ENCODE data around the gene SCUBE2.

SCUBE2 gene

GRCh38 chr11:9089636-9090035 lies 1.8 kb downstream of the SCUBE2 start:
- Histone ChIP-seq H3K9me3 (ENCODE audit: control insufficient read depth, insufficient read depth, low read depth, low read length) (no peaks in the 10 kb centered on the region), H3K27me3 (ENCODE audit: control insufficient read depth, insufficient read depth, low read length) (peaks cover 56% of the 10 kb centered on the region), H3K27ac (ENCODE audit: low read depth, low read length) (no peak overlapping the region), H3K4me1 (ENCODE audit: control insufficient read depth, insufficient read depth, low read length) (peaks cover 5% of the 10 kb centered on the region), H3K4me3 (ENCODE audit: low read depth, low read length) (no peak overlapping the region), H3K36me3 (ENCODE audit: control insufficient read depth, insufficient read depth, low read length) (no peaks in the 10 kb centered on the region), H3K9ac (ENCODE audit: low read length) (no peak overlapping the region)

GRCh38 chr11:9089061-9089460 lies 2.3 kb downstream of the SCUBE2 start:
- Histone ChIP-seq H3K9ac (ENCODE audit: low read length) (no peak overlapping the region), H3K9me3 (ENCODE audit: control insufficient read depth, insufficient read depth, low read depth, low read length) (no peaks in the 10 kb centered on the region), H3K27me3 (ENCODE audit: control insufficient read depth, insufficient read depth, low read length) (peaks cover 56% of the 10 kb centered on the region), H3K27ac (ENCODE audit: low read depth, low read length) (no peak overlapping the region), H3K36me3 (ENCODE audit: control insufficient read depth, insufficient read depth, low read length) (no peaks in the 10 kb centered on the region), H3K4me1 (ENCODE audit: control insufficient read depth, insufficient read depth, low read length) (peaks cover 5% of the 10 kb centered on the region), H3K4me3 (ENCODE audit: low read depth, low read length) (no peak overlapping the region)

- no peak overlapping the region for H3K9ac ChIP-seq (ENCODE audit: low read length)
- no peaks in the 10 kb centered on the region for H3K9me3 ChIP-seq (ENCODE audit: control insufficient read depth, insufficient read depth, low read depth, low read length)
- no peak overlapping the region for H3K4me3 ChIP-seq (ENCODE audit: low read depth, low read length)
- H3K4me1 ChIP-seq (ENCODE audit: control insufficient read depth, insufficient read depth, low read length): 0 out of 2 replicates have a peak, but pooled peaks cover 3% of the 10 kb centered on the region
- no peaks in the 10 kb centered on the region for H3K36me3 ChIP-seq (ENCODE audit: control insufficient read depth, insufficient read depth, low read length)
- peaks cover 3% of the 10 kb centered on the region; the same call in 1 of the 2 replicates for H3K27me3 ChIP-seq (ENCODE audit: control insufficient read depth, insufficient read depth, low read length)
- H3K27ac ChIP-seq (ENCODE audit: low read depth, low read length): no peak overlapping the region
Measured at GRCh38 chr11:9082575-9082974, 8.8 kb downstream of the SCUBE2 start.

- H3K4me3 ChIP-seq (ENCODE audit: low read depth, low read length): no peak overlapping the region
- 0 out of 2 replicates have a peak, but pooled peaks cover 3% of the 10 kb centered on the region for H3K4me1 ChIP-seq (ENCODE audit: control insufficient read depth, insufficient read depth, low read length)
- H3K9ac ChIP-seq (ENCODE audit: low read length): no peak overlapping the region
- H3K27ac ChIP-seq (ENCODE audit: low read depth, low read length): no peak overlapping the region
- no peaks in the 10 kb centered on the region for H3K36me3 ChIP-seq (ENCODE audit: control insufficient read depth, insufficient read depth, low read length)
- H3K9me3 ChIP-seq (ENCODE audit: control insufficient read depth, insufficient read depth, low read depth, low read length): no peaks in the 10 kb centered on the region
- no peaks in the 10 kb centered on the region for H3K27me3 ChIP-seq (ENCODE audit: control insufficient read depth, insufficient read depth, low read length)
Measured at GRCh38 chr11:9081153-9081552, 10.2 kb downstream of the SCUBE2 start.

GRCh38 chr11:9078113-9079086 lies 13.0 kb downstream of the SCUBE2 start:
- Histone ChIP-seq H3K36me3 (ENCODE audit: control insufficient read depth, insufficient read depth, low read length) (no peaks in the 10 kb centered on the region), H3K27me3 (ENCODE audit: control insufficient read depth, insufficient read depth, low read length) (no peaks in the 10 kb centered on the region), H3K4me1 (ENCODE audit: control insufficient read depth, insufficient read depth, low read length) (0 out of 2 replicates have a peak, but pooled peaks cover 3% of the 10 kb centered on the region), H3K9ac (ENCODE audit: low read length) (no peak overlapping the region), H3K9me3 (ENCODE audit: control insufficient read depth, insufficient read depth, low read depth, low read length) (no peaks in the 10 kb centered on the region), H3K4me3 (ENCODE audit: low read depth, low read length) (no peak overlapping the region), H3K27ac (ENCODE audit: low read depth, low read length) (no peak overlapping the region)

- no peaks in the 10 kb centered on the region for H3K9me3 ChIP-seq (ENCODE audit: control insufficient read depth, insufficient read depth, low read depth, low read length)
- no peak overlapping the region for H3K9ac ChIP-seq (ENCODE audit: low read length)
- no peaks in the 10 kb centered on the region for H3K36me3 ChIP-seq (ENCODE audit: control insufficient read depth, insufficient read depth, low read length)
- no peaks in the 10 kb centered on the region for H3K27me3 ChIP-seq (ENCODE audit: control insufficient read depth, insufficient read depth, low read length)
- no peak overlapping the region for H3K4me3 ChIP-seq (ENCODE audit: low read depth, low read length)
- no peak overlapping the region for H3K27ac ChIP-seq (ENCODE audit: low read depth, low read length)
- H3K4me1 ChIP-seq (ENCODE audit: control insufficient read depth, insufficient read depth, low read length): 0 out of 2 replicates have a peak, but pooled peaks cover 3% of the 10 kb centered on the region
Measured at GRCh38 chr11:9077164-9077563, 14.2 kb downstream of the SCUBE2 start.

GRCh38 chr11:9076661-9077060 lies 14.7 kb downstream of the SCUBE2 start:
- Histone ChIP-seq H3K27me3 (ENCODE audit: control insufficient read depth, insufficient read depth, low read length) (no peaks in the 10 kb centered on the region), H3K36me3 (ENCODE audit: control insufficient read depth, insufficient read depth, low read length) (no peaks in the 10 kb centered on the region), H3K9ac (ENCODE audit: low read length) (no peak overlapping the region), H3K27ac (ENCODE audit: low read depth, low read length) (no peak overlapping the region), H3K4me3 (ENCODE audit: low read depth, low read length) (no peak overlapping the region), H3K4me1 (ENCODE audit: control insufficient read depth, insufficient read depth, low read length) (peaks cover 3% of the 10 kb centered on the region; the same call in 1 of the 2 replicates), H3K9me3 (ENCODE audit: control insufficient read depth, insufficient read depth, low read depth, low read length) (no peaks in the 10 kb centered on the region)

- H3K36me3 ChIP-seq (ENCODE audit: control insufficient read depth, insufficient read depth, low read length): no peaks in the 10 kb centered on the region
Measured at GRCh38 chr11:9076046-9076445, 15.4 kb downstream of the SCUBE2 start.

GRCh38 chr11:9075556-9075955 lies 15.8 kb downstream of the SCUBE2 start:
- H3K27me3 ChIP-seq (ENCODE audit: control insufficient read depth, insufficient read depth, low read length): no peaks in the 10 kb centered on the region
- H3K9me3 ChIP-seq (ENCODE audit: control insufficient read depth, insufficient read depth, low read depth, low read length): no peaks in the 10 kb centered on the region
- no peak overlapping the region for H3K4me3 ChIP-seq (ENCODE audit: low read depth, low read length)
- H3K36me3 ChIP-seq (ENCODE audit: control insufficient read depth, insufficient read depth, low read length): no peaks in the 10 kb centered on the region
- no peak overlapping the region for H3K9ac ChIP-seq (ENCODE audit: low read length)
- peaks cover 10% of the 10 kb centered on the region for H3K4me1 ChIP-seq (ENCODE audit: control insufficient read depth, insufficient read depth, low read length)
- H3K27ac ChIP-seq (ENCODE audit: low read depth, low read length): no peak overlapping the region

More at GRCh38 chr11:9076046-9076445, 15.4 kb downstream of the SCUBE2 start:
- Histone ChIP-seq H3K9me3 (ENCODE audit: control insufficient read depth, insufficient read depth, low read depth, low read length) (no peaks in the 10 kb centered on the region), H3K9ac (ENCODE audit: low read length) (no peak overlapping the region), H3K27me3 (ENCODE audit: control insufficient read depth, insufficient read depth, low read length) (no peaks in the 10 kb centered on the region), H3K4me3 (ENCODE audit: low read depth, low read length) (no peak overlapping the region), H3K4me1 (ENCODE audit: control insufficient read depth, insufficient read depth, low read length) (peaks cover 9% of the 10 kb centered on the region), H3K27ac (ENCODE audit: low read depth, low read length) (no peak overlapping the region)

- no peaks in the 10 kb centered on the region for H3K27me3 ChIP-seq (ENCODE audit: control insufficient read depth, insufficient read depth, low read length)
- no peak overlapping the region for H3K9ac ChIP-seq (ENCODE audit: low read length)
- H3K4me3 ChIP-seq (ENCODE audit: low read depth, low read length): no peak overlapping the region
- H3K36me3 ChIP-seq (ENCODE audit: control insufficient read depth, insufficient read depth, low read length): no peaks in the 10 kb centered on the region
- H3K4me1 ChIP-seq (ENCODE audit: control insufficient read depth, insufficient read depth, low read length): peaks cover 10% of the 10 kb centered on the region
- H3K9me3 ChIP-seq (ENCODE audit: control insufficient read depth, insufficient read depth, low read depth, low read length): no peaks in the 10 kb centered on the region
- no peak overlapping the region for H3K27ac ChIP-seq (ENCODE audit: low read depth, low read length)
Measured at GRCh38 chr11:9074338-9075029, 16.9 kb downstream of the SCUBE2 start.

Data from HUES6 (cell line).